T-helper 1 cell treated with Interleukin-12 subunit alpha and Interleukin-12 subunit beta and Interleukin-4 antibody, amounts not matched to agents 30 μg/mL and 1 μg/mL, for 36 hours (primary cell): ENCODE data around the gene SUSD6.

Source experiments
- H3K27ac Mint-ChIP-seq: one replicate; pipeline ENCODE4 v1.8.0; 2021; ENCODE audit warnings: mild to moderate bottlenecking, mixed read lengths
- H3K27me3 Mint-ChIP-seq: one replicate; pipeline ENCODE4 v1.8.0; 2021; ENCODE audit warnings: low read depth, mixed read lengths
- H3K36me3 Mint-ChIP-seq: one replicate; pipeline ENCODE4 v1.8.0; 2021; ENCODE audit warnings: low read depth, mixed read lengths
- H3K4me1 Mint-ChIP-seq: one replicate; pipeline ENCODE4 v1.8.0; 2021; ENCODE audit warnings: low read depth, mixed read lengths
- H3K4me3 Mint-ChIP-seq: one replicate; pipeline ENCODE4 v1.8.0; 2021; ENCODE audit warnings: mild to moderate bottlenecking, moderate library complexity, mixed read lengths
- H3K9me3 Mint-ChIP-seq: one replicate; pipeline ENCODE4 v1.8.0; 2021; ENCODE audit warnings: mixed read lengths

SUSD6 gene, protein sequence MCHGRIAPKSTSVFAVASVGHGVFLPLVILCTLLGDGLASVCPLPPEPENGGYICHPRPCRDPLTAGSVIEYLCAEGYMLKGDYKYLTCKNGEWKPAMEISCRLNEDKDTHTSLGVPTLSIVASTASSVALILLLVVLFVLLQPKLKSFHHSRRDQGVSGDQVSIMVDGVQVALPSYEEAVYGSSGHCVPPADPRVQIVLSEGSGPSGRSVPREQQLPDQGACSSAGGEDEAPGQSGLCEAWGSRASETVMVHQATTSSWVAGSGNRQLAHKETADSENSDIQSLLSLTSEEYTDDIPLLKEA

DNA sequence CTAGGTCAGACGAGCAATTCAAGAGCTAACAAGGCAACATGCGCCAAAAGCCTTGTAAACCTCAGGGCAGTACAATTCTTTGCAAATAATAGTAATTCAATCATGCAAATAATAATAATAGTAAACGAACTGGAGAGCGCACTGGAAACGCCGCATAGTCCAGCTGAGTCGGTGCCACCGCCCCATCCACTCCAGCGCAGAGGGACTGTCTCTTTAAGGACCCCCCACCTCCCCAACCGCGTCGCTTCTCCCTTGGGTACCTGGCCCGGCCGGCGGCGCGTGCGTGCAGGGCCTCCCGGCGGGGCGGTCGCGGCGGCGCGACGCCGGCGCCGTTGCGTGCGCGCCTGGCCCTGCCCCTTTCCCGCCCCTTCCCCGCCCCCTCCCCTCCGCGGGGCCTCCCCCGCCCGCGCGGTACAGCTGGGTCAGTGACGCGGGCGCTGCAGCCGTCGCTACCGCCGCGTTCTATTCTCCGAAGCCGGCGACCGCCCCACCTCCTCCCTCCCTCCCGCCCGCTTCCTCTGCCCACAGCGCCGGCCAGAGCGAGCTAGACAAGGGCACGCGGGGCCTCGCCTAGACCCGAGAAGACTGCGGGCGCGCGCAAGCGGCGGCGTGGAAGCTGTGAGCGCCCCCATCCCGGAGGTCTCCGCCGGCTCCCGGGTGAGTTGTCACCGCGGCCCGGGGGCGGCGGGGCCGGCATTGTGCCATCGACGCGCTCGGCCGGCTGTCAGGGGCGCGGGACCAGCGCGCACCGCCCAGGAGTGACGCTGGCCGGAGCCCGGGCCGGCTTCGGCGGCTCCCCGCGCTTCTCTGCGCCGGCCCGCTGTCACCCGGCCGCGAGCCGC lies at the start of gene SUSD6:
Gene SUSD6 (plus strand): TSS at position 425 of the 842 bp plus-strand sequence. CDS start 46,997 bp downstream, outside the sequence.
- Mint-ChIP-seq H3K27ac (peak within 1 kb of the TSS; percentile 99), H3K4me1 (peaks cover 54% of the 10 kb centered on the region), H3K27me3 (no peaks in the 10 kb centered on the region), H3K36me3 (peaks cover 27% of the 10 kb centered on the region), H3K4me3 (peak within 1 kb of the TSS; percentile 93), H3K9me3 (no peaks in the 10 kb centered on the region)

DNA sequence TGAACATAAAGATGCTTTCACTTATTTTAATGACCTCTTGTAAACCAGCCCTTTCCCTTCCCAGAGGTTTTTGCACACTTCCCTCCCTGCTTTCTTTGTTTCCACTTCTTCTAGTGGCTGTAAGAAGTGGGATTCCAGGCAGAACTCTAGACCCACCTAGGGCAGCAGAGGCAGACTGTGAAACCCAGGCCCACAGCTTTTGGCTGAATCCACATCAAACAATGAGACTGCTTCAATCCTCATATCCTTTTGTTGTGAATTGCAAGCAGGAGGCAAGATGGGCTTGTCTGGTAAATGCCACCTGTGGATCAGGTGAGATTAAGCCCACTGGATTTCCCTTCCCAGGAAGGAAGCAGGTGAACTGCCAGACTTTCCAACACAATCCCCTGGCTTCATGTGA lies 49.5 kb upstream of the SUSD6 start:
- Mint-ChIP-seq H3K27ac (no peak overlapping the region), H3K4me1 (no peaks in the 10 kb centered on the region), H3K27me3 (peaks cover 74% of the 10 kb centered on the region), H3K4me3 (no peak overlapping the region), H3K36me3 (no peaks in the 10 kb centered on the region), H3K9me3 (no peaks in the 10 kb centered on the region)

DNA sequence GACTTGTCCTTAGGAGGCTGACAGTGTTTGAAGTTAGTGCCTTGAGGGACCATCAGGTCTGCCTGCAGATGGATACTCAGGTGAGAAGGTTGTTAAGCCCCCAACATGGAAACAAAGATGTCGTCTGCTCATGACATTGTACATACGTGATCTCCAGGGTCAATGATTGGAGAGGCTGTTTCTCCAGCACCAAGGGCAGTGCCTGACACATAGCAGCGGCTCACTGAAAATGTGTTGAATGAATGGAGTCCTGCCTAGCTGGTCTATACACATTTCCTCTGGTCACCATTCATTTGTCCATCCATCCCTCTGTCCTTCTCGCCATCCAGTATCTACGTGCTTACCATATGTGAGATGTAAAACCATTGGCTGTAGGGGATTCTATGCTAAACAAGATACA lies 43.8 kb upstream of the SUSD6 start:
- no peaks in the 10 kb centered on the region for H3K9me3 Mint-ChIP-seq
- no peak overlapping the region for H3K27ac Mint-ChIP-seq
- no peaks in the 10 kb centered on the region for H3K4me1 Mint-ChIP-seq
- peaks cover 72% of the 10 kb centered on the region for H3K27me3 Mint-ChIP-seq
- H3K36me3 Mint-ChIP-seq: no peaks in the 10 kb centered on the region
- H3K4me3 Mint-ChIP-seq: no peak overlapping the region

DNA sequence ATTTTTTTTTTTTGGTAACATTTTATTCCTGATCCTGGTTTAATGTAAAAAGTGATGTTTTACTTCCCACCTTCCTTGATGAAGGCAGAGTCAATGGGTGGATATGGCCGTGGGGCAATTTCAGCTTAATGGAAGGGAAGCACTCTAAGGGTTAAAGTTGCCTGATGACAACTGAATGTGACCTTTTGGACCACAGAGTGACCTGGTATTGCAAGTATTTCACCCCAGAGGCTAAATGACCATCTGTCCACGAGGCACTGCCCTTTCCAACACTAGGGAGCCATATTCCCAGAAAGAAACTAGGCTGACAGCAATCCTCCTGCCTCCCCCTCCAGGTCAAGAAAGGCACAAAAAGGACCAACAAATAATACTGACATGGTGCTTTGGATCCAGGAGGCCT lies 41.5 kb upstream of the SUSD6 start:
- H3K4me3 Mint-ChIP-seq: no peak overlapping the region

DNA sequence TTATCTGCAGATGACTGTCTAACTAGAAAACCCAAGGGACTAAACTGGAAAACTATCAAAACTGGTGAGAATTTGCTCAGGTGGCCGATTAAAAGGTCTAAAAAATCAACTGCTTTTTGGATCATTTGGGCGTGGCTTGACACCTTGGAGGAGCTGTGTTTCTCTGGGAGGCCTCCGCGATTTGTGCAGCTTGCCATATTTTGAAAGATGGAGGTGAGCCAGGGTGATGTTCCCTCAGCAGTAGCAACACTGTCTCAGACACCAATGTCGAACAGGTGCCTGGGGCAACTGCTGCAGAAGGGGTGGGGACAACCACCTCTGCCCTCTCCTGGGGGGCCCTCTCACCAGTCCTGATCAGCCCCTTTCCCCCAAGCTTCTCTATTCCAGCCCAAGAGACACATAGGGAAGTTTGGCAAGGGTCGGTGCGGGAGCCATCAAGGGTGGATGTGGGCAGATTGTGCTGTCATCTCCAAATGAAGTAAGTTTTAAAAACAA lies 40.5 kb upstream of the SUSD6 start:
- Mint-ChIP-seq H3K27ac (no peak overlapping the region), H3K9me3 (no peaks in the 10 kb centered on the region), H3K4me3 (no peak overlapping the region), H3K4me1 (peaks cover 9% of the 10 kb centered on the region), H3K27me3 (peaks cover 75% of the 10 kb centered on the region), H3K36me3 (no peaks in the 10 kb centered on the region)

More for the DNA sequence above, 41.5 kb upstream of the SUSD6 start:
- H3K9me3 Mint-ChIP-seq: no peaks in the 10 kb centered on the region
- no peak overlapping the region for H3K27ac Mint-ChIP-seq
- peaks cover 78% of the 10 kb centered on the region for H3K27me3 Mint-ChIP-seq
- H3K4me1 Mint-ChIP-seq: peaks cover 9% of the 10 kb centered on the region
- no peaks in the 10 kb centered on the region for H3K36me3 Mint-ChIP-seq

DNA sequence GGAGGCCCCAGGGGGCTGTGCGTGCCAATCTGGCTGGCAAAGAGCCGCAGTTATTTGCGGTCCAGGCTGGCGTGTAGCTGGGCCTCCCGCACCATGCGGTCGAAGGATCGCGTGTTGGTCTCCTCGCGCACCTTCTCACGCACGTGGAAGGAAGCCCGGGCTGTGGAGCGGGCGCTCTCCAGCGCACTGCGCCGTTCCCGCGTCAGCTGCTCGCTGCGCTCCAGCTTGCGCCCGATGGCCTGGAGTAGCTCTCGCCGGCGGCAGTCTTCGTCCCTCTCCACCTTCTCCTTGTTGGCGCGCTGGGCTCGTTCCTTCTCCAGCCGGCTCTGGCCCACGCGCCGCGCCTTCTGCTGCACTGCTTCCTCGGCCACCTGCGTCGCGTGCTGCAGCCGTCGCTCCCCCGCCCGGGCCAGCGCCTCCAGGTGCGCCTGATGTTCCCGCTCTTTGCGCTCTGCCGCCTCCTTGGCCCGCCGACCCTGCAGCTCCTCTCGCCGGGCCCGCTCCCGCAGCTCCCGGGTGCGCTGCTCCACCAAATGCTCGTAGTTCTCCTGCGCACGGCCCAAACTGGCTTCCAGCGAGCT lies 39.9 kb upstream of the SUSD6 start:
- H3K4me3 Mint-ChIP-seq: no peak overlapping the region
- peaks cover 74% of the 10 kb centered on the region for H3K27me3 Mint-ChIP-seq
- peaks cover 9% of the 10 kb centered on the region for H3K4me1 Mint-ChIP-seq
- no peaks in the 10 kb centered on the region for H3K36me3 Mint-ChIP-seq
- H3K9me3 Mint-ChIP-seq: no peaks in the 10 kb centered on the region
- H3K27ac Mint-ChIP-seq: no peak overlapping the region

DNA sequence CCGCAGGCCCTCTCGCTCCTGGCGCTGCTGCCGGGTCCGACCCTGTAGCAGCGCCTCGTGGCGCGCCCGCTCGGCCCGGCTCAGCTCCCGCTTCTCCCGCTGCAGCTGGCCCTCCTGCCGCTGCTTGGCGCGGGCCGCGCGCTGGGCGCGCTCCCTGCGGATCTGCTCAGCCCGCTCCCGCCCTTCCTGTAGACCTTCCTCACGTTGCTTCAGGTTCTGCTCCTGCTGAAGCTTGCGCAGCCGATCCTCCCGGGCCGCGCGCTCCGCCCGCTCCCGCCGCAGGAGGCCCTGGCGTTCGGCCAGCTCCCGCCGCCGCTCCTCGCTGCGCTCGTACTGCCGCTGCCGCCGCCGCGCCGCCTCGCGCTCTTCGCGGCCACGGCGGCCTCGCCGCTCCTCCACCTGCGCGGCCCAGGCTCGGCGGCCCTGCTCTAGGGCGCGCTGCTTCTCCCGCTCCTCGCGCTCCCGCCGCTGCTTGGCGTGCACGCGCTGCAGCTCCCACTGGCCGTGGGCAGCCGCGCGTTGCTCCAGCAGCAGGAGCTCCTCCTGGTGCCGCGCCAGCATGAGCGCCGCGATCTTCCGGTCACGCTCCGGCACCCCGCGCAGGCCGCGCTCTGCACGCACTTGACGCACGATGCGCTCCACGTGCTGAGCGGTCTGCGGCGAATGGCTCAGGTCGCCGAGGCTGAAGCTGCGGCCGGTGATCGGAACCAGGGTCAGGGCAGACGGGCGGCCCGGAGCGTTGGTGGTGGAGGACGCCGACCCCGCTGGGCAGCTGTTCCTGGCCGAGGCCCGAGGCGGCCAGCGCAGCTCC lies 39.2 kb upstream of the SUSD6 start:
- H3K9me3 Mint-ChIP-seq: no peaks in the 10 kb centered on the region
- no peak overlapping the region for H3K4me3 Mint-ChIP-seq
- H3K27ac Mint-ChIP-seq: no peak overlapping the region
- no peaks in the 10 kb centered on the region for H3K36me3 Mint-ChIP-seq
- H3K27me3 Mint-ChIP-seq: peaks cover 74% of the 10 kb centered on the region
- peaks cover 9% of the 10 kb centered on the region for H3K4me1 Mint-ChIP-seq

DNA sequence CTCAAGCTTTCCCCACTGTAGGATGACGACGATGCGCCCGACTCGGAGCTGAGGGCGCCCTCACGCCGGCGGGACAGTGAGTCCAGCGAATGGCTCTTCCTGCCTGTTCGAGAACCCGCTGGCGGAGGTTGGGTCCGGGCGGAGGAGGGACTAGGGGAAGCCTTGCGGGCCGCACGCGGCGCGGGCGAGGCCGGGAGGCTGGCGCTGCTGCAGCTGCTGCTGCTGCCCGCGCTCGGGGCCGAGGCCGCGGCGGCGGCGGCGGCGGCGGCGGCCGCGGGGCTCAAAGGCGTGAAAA lies 38.6 kb upstream of the SUSD6 start:
- no peak overlapping the region for H3K27ac Mint-ChIP-seq
- H3K4me3 Mint-ChIP-seq: no peak overlapping the region

DNA sequence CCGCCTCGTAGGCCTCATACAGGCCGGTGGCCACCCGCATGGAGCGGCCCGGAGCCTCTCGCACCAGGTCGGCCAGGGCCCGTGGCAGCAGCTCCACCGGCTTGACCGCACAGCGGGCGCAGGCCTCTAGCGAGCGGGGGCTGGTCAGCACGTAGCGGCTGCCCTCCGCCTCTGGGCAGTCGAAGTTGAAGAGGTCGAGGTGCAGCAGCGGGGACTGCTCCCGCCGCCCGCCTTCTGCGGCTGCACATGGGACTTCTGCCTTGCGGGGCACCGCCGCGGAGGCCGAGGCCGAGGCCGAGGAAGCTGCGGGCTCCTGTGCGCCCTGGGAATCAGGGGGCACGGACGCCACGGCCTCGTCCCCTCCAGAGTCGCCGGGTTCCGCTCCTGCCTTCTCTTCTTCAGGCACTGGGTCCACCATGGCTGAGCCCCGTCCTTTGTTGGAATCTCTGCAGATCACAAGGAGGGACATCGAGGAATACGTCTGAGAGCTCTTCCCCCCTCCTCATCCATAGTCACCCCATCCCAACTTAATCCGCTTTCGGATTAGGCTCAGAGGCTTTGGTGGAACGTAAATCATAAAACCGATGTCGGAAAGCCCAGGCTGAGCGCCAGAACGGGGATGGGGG lies 38.1 kb upstream of the SUSD6 start:
- Mint-ChIP-seq H3K4me3 (peak overlapping the region; percentile 37), H3K36me3 (no peaks in the 10 kb centered on the region), H3K9me3 (no peaks in the 10 kb centered on the region), H3K27ac (no peak overlapping the region), H3K27me3 (peaks cover 66% of the 10 kb centered on the region), H3K4me1 (peaks cover 9% of the 10 kb centered on the region)

More for the DNA sequence above, 38.6 kb upstream of the SUSD6 start:
- H3K36me3 Mint-ChIP-seq: no peaks in the 10 kb centered on the region
- H3K27me3 Mint-ChIP-seq: peaks cover 72% of the 10 kb centered on the region
- H3K9me3 Mint-ChIP-seq: no peaks in the 10 kb centered on the region
- H3K4me1 Mint-ChIP-seq: peaks cover 9% of the 10 kb centered on the region

DNA sequence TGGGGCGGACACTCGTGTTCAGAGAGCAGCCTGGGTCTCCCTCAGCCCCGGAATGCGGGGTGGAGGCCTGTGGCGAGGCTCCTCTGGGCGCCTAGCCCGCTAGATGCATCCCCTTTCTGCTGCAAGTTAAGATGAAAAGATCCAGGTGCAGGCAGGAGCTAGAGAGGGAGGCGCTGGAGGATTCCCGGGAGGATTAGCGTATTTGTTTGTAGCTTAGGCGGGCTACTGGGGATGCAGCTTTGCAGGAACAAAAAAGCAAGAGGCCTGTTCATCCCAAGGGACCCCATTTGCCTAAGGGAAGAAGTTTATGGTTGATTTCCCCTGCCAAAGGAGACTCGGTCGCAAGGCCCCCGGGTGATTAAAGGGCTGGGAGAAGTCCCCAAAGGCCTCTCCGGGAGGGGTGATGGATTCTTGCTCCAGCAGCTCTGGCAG lies 37.5 kb upstream of the SUSD6 start:
- H3K9me3 Mint-ChIP-seq: no peaks in the 10 kb centered on the region
- peak overlapping the region; percentile 37 for H3K4me3 Mint-ChIP-seq
- no peaks in the 10 kb centered on the region for H3K36me3 Mint-ChIP-seq
- peaks cover 9% of the 10 kb centered on the region for H3K4me1 Mint-ChIP-seq
- H3K27ac Mint-ChIP-seq: no peak overlapping the region
- H3K27me3 Mint-ChIP-seq: peaks cover 68% of the 10 kb centered on the region

DNA sequence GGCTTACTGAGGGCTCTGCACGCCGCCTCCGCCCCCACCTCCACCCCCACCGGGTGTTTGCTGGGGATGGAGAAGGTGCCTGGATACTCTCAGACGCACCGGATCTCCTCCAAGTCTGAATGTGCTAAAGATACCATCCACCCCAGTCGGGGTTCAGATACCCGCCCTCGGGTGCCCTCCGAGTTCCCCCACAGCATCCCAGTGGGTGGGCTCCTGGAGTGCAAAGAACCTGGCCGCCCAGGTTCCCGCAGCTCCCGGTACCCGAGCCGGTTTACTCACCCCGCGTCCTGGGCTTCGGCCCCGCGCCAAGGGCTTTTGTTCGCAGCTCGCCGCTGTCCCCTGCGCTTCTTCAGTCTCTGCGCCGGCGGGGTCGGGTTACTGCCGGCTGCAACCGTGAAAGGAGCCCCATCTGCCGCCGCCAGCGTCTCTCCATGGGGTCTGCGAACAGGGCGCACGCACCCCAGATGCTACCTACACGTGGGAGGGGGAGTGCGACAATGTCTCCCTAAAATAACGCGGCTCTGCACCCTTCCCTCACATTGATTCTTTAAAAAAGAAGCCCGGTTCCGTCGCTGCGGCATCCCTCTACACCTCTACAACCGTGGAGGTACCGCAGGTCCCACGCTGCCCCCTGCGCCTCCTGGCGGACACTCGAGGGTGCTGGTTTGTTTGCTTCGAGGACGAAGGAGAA lies 37.0 kb upstream of the SUSD6 start, which contains the start of gene CCDC177:
Gene CCDC177 (minus strand): TSS at position 609 of the 691 bp plus-strand sequence. CDS start 1,249 bp downstream, outside the sequence.
- Mint-ChIP-seq H3K36me3 (no peaks in the 10 kb centered on the region), H3K4me1 (peaks cover 9% of the 10 kb centered on the region), H3K27me3 (peaks cover 67% of the 10 kb centered on the region), H3K27ac (peak within 1 kb of the TSS; percentile 38), H3K9me3 (no peaks in the 10 kb centered on the region), H3K4me3 (peak within 1 kb of the TSS; percentile 77)

DNA sequence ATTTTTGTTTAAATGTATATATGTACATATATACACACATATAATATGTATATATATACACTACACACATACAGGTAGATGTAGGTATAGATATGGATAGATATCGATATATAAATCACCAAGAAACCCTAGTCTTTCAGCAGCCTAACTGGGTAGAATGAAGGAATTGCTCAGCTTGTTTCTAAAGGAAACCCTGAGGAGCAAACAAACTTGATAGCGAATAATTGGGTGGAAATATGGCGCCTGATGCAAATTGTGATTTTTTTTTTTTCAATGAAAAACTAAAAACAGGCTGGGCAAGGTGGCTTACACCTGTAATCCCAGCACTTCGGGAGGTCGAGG lies 36.5 kb upstream of the SUSD6 start:
- peak overlapping the region; percentile 77 for H3K4me3 Mint-ChIP-seq
- H3K9me3 Mint-ChIP-seq: no peaks in the 10 kb centered on the region
- no peaks in the 10 kb centered on the region for H3K36me3 Mint-ChIP-seq
- H3K4me1 Mint-ChIP-seq: peaks cover 9% of the 10 kb centered on the region
- peaks cover 66% of the 10 kb centered on the region for H3K27me3 Mint-ChIP-seq
- peak overlapping the region; percentile 38 for H3K27ac Mint-ChIP-seq

DNA sequence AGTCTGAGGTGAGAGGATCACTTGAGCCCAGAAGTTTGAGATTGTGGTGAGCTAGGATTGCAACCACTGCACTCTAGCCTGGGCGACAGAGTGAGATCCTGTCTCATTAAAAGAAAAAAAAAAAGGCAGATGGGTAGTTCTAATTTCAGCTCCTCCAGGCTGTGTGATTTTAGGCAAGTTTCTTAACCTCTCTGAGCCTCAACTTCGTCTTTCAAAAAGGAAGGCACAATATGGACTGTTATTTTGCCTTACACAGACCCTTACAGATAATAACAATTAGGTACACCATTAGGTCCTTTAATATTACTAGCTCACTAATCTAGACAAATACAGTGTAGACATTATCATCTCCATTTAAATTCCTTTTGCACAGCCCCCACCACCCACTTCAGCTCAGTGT lies 31.9 kb upstream of the SUSD6 start:
- Mint-ChIP-seq H3K36me3 (no peaks in the 10 kb centered on the region), H3K27ac (no peak overlapping the region), H3K4me3 (no peak overlapping the region), H3K9me3 (no peaks in the 10 kb centered on the region), H3K27me3 (peaks cover 50% of the 10 kb centered on the region), H3K4me1 (peaks cover 3% of the 10 kb centered on the region)
